T follicular helper cell (primary cell): ENCODE measurements around the gene TOP1.
A peak's percentile ranks its signal among the peaks of the same experiment; 100 is the strongest.

ENCODE experiments used
- DNase-seq: peaks from one replicate; pipeline ENCODE4 v3.0.0-alpha.2; 2020; ENCODE audit warnings: low read depth

The TOP1 gene

GRCh38 chr20:41004531-41005360, 23.9 kb upstream of the TOP1 start:
- DNase-seq = no peak

DNA sequence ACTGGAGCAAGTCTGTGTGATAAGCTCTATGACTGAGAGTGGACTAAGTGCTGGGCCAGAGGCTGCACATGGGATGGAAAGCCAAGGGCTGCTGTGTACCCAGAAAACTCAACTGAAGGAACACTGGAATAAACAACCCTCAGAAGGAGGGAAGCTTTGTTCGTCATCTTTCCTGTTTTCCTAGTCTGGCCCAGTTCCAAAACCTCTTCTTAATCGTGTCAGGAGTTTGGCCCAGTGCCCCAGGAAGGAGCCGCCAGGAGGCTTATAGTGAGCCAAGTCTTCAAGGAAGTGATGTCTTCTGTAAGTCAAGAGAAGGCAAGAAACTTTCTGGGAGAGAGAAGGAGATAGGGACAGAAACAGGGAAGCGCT, 23.3 kb upstream of the TOP1 start:
- DNase-seq = no peak

DNA sequence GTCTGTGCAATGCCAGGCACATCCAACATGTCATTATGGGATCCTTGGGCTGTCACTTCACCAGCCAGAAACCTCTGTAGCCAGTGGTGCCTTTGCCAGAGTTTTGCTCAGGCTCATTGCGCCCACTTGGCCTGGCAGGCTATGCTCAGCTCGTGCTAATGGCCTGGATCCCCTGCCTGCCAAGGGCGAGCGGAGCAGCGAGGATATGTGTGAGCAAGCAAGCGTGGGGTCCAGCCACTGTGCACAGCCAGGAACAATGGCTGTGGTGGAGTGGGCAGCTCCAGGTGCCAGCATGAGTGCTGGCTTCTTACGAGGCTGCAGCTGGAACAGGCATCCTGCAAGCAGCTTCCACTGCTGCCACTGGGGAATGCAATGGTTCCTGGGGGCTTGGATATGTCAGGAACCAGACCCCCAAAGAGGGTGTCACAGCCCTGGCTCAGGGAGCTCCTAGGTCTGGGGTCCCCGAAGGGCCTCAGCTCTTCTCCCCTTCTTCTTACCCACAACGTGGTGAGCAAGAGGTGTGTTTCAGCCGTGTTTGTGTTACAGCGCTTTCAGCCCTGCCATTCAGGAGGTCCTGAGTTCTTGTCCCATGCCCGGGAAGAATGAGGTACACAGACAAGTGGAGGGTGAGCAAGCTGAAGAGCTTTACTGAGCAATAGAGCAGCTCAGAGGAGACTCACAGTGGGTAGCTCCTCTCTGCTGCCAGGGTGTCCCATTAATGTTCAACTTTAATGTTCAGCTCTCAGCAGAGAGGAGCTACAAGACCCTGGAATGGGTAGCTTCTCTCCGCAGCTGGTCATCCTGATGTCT, 22.3 kb upstream of the TOP1 start:
- DNase-seq = no peak

DNA sequence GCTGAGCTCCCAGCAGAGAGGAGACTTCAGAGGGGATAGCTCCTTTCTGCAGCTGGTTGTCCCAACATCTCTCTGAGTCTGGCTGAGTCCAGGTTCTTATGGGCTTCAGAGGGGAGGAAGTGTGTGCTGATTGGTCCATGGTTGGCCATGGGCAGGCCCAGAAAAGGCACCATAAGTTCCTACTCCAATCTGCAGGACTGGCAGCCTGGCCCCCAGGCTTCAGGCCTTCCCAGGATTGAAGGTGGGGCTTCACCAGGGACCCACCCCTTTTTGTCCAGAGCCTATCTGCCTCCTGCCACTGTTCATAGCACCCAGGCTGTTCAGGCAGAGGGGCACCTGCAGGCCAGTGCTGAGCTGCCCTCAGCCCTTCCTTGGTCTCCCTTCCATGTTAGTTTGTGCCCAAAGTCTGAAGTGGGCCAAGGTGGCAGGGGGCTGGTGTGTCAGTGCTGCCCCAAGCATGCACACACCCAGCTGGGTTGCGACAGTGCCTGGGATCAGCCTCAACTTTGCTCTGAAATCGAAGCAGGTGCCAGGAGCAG, 21.6 kb upstream of the TOP1 start:
- no peak for DNase-seq

DNA sequence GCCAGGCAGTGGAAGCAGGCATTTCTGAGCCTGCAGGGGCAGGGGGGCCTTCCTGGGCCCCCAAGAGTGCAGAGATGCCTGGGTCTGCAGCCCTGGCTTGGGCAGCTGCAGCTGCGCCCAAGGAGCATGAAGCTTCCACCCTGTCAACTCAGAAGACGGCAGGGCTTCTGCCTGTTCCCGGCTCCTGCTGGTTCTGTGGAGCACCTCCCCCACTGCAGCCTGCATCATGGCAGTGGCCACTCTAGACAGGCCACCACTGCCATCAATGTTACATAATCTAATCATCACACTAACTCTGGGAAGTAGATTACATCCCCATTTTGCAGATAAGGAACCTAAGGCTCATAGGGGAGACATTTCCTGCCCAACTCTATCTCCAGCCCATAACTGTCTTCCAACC, 21.1 kb upstream of the TOP1 start:
- no peak for DNase-seq

DNA sequence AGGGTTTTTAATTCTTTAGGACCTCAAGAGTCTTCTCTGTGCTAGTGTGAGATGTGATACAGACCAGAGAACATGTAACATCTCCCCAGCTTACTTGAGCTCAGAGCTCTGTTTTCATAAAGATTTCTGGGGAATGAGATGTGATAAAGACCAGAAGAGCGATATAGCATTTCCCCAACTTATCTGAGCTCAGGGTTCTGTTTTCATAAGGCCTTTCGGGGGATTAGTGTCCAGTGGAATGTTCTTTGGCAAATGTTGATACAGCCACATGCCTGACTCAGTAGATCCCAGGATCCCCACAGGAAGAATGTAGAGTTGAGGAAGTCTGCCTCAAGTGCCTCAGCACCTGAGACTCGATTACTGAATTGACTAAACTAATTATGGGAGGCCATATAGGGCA, 18.7 kb upstream of the TOP1 start:
- DNase-seq = no peak

- no peak for DNase-seq
Measured at GRCh38 chr20:41011551-41012067, 17.0 kb upstream of the TOP1 start.

GRCh38 chr20:41014561-41015088, 14.0 kb upstream of the TOP1 start:
- DNase-seq = no peak

DNA sequence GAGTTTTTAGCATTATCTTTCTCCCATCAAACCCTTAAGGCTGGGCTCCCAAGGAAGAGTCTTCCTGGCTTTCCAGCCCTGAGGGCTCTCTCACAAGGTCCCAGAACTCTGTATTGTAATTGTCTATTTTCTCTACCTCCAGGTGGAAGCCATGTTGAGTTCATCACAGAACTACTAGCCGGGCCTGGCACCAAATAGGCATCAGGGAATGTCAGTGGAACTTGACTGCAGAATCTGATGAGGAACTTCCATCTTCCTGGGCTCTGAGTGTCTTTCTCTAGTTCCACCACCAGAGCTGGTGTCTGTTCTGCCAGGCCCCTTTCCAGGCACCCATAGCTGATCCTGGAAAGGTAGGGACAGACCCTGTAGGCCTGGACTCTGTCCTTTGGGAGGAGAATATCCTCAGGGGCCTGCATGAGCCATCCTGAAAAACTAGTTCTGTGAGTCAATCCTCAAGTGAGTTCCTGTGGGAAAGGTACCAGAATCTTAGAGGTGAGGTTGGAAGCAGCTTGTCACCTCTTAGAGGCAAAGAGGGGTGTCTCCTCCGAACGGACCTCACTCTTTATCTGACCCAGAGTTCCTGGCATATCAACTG, 11.1 kb upstream of the TOP1 start:
- no peak for DNase-seq

GRCh38 chr20:41018153-41018552, 10.5 kb upstream of the TOP1 start:
- DNase-seq = no peak

GRCh38 chr20:41023549-41023948, 5.1 kb upstream of the TOP1 start:
- no peak for DNase-seq

GRCh38 chr20:41027366-41027765, 1.3 kb upstream of the TOP1 start:
- no peak for DNase-seq

DNA sequence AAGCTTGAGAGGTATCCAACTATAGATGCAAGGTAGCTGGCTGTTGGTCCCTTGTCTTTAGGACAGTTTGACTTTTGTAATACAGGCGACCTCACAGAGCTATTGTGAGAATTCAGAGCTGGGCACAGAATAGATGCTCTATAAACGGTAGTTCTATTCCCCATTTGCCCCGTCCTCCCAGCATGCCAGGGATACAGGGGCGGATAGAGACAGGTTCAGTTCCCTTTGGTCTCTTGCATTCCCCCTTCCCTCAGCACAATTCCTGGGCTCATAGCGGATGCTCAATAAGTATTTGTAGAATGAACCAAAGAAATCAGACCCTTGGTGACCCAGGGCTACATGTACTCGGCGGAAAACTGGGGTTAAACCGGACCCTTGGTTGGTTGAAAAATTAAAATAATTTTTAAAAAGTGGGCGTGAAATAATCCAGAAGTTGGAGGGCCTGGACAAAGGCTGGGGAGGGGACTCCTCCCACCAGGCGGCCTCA, 707 bp upstream of the TOP1 start:
- no peak for DNase-seq

DNA sequence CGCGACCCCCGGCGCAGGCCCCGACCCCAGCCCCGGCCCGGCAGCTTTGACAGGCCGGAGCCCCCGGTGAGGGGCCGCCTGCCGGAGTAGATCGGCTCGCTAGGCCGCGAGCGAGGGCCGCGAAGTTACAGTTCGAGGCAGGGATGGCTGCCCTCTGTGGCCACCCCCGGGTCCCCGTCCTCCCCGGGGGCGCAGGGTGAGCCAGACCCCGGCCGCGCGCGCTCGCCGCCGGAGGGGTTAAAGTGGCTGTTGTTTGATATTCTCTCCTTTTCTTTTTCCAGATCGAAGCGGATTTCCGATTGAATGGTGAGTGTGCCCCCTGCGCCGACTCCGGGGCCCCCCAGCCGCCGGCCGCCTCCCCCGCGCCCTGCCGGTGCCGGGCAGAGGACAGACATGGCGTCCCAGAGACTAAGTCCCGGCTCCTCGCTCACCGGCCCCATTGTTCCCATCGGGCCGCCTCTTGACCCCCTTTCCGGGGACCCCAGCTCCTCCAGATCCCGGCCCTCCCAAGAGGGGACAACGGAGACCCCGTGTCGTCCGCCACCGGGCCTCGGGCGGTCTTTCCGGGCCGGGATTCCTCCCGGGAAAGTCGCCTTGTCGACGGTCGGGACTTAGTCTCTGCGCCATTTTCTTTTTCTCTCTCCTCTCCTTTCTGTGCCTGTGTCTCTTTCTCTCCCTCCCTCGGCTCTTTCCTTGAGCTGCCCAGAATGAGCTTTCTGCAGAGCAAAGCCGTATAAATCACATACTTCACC, 704 bp downstream of the TOP1 start:
- peak; percentile 10 for DNase-seq

DNA sequence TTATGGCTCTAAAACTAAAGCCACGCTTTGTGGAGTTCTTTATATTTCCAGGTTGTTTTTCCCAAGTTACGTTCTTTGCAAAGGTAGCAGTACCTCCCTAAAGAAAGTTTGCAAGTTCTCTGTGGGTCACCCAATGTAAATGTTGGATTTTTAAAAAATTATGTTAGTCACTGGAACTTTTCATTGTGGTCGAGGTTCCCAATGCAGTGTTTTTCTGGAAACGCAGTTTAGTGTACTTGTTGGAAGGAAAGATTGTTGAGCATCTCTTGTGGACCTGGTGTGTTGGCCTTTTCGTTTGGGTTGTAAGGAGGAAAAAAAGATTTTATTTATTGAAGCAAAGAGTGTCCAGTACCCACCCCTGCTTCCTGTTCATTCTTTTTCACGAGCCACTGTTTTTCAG, 1.4 kb downstream of the TOP1 start:
- DNase-seq = no peak

- DNase-seq = no peak
Measured at GRCh38 chr20:41030531-41031242, 2.1 kb downstream of the TOP1 start.

GRCh38 chr20:41031243-41031619, 2.6 kb downstream of the TOP1 start:
- no peak for DNase-seq

GRCh38 chr20:41032271-41032670, 3.6 kb downstream of the TOP1 start:
- no peak for DNase-seq

GRCh38 chr20:41034239-41034638, 5.6 kb downstream of the TOP1 start:
- DNase-seq = no peak

DNA sequence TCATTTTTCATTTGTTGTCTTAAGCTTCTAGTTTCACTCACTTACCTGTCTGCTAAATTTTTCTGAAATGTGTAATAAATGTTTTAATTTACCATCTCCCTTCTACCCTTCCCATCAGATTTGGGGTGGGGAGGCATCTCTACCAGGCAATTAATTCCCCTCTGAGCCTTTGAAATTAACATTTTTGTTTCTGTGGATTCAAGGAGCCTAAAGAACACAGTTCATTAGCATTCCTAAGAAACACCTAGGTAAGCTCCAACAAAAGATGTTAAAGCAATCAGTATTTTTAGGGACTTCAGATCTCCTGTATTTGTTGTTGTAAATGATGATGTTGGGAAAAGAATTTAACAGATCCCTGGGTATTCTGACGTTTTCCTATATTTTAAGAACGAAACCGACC, 6.6 kb downstream of the TOP1 start:
- no peak for DNase-seq

DNA sequence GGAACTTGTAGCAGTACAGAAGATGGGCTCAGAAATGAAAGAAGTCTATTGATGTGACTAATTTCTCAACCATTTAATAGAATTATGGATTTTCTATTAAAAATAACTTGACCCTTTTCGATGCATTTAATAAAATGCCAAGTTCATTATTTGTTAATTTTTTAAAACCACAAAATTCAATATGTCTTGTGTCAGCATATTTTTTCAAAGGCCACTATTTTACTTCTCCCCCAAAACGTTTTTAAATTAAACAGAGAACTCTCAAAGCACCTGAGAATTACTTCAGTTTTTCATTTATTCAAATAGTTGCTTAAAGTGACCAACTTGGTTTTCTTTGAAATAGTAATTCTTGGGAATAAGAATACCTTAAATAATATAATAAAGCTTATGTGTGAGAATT, 8.6 kb downstream of the TOP1 start:
- DNase-seq = no peak
